H9 (cell line): ENCODE measurements around the gene NTF4. TPM values are rescaled to one million over a fixed set of nuclear protein-coding genes. Genes with fewer than 3 reads are reported as not detected.

ENCODE experiments used
- DNase-seq: peaks from one replicate; pipeline ENCODE4 v3.0.0-alpha.2; 2017
- H2AFZ ChIP-seq: one replicate; pipeline ENCODE4 v1.6.1; 2013; ENCODE audit warnings: mild to moderate bottlenecking, low read length, control low read depth, moderate library complexity
- H2AK5ac ChIP-seq: 2 replicates; pipeline ENCODE4 v1.6.1; 2013; ENCODE audit warnings: low read length, control low read depth, mixed read lengths; ENCODE audit not compliant: insufficient read length
- H2BK120ac ChIP-seq: one replicate; pipeline ENCODE4 v1.6.1; 2013; ENCODE audit warnings: low read depth, mild to moderate bottlenecking, low read length, control low read depth, inconsistent platforms; ENCODE audit not compliant: poor library complexity, severe bottlenecking
- H2BK12ac ChIP-seq: 2 replicates; pipeline ENCODE4 v1.6.1; 2013; ENCODE audit warnings: low read length, control low read depth, mixed read lengths, low read depth; ENCODE audit not compliant: insufficient read length
- H2BK15ac ChIP-seq: 2 replicates; pipeline ENCODE4 v1.6.1; 2013; ENCODE audit warnings: low read depth, low read length, control low read depth
- H2BK20ac ChIP-seq: one replicate; pipeline ENCODE4 v1.6.1; 2013; ENCODE audit warnings: low read depth, mild to moderate bottlenecking, low read length, control low read depth, inconsistent platforms; ENCODE audit not compliant: poor library complexity, severe bottlenecking
- H2BK5ac ChIP-seq: 2 replicates; pipeline ENCODE4 v1.6.1; 2013; ENCODE audit warnings: low read length, control low read depth, mixed read lengths; ENCODE audit not compliant: insufficient read length
- H3K14ac ChIP-seq: 2 replicates; pipeline ENCODE4 v1.6.1; 2013; ENCODE audit warnings: low read length, control low read depth; ENCODE audit not compliant: insufficient read depth
- H3K18ac ChIP-seq: 2 replicates; pipeline ENCODE4 v1.6.1; 2013; ENCODE audit warnings: low read depth, mild to moderate bottlenecking, mixed read lengths, low read length, control low read depth; ENCODE audit not compliant: insufficient read length
- H3K23ac ChIP-seq: 2 replicates; pipeline ENCODE4 v1.6.1; 2013; ENCODE audit warnings: low read length, control low read depth, mixed read lengths, low read depth; ENCODE audit not compliant: insufficient read length
- H3K23me2 ChIP-seq: 2 replicates; pipeline ENCODE4 v1.6.1; 2013; ENCODE audit warnings: low read depth, mild to moderate bottlenecking, mixed read lengths, low read length, control low read depth; ENCODE audit not compliant: insufficient read length, poor library complexity, severe bottlenecking
- H3K27ac ChIP-seq: 2 replicates; pipeline ENCODE4 v1.5.1; 2013; ENCODE audit warnings: low read length, control low read depth, mixed read lengths, low read depth; ENCODE audit not compliant: insufficient read length
- H3K27me3 ChIP-seq: 2 replicates; pipeline ENCODE4 v1.6.1; 2013; ENCODE audit warnings: low read length, control low read depth, inconsistent platforms; ENCODE audit not compliant: insufficient read depth
- H3K4ac ChIP-seq: 2 replicates; pipeline ENCODE4 v1.6.1; 2013; ENCODE audit warnings: low read depth, mild to moderate bottlenecking, control low read depth, inconsistent platforms, low read length, moderate library complexity
- H3K4me1 ChIP-seq: 2 replicates; pipeline ENCODE4 v1.6.1; 2013; ENCODE audit warnings: low read length, control low read depth, inconsistent platforms; ENCODE audit not compliant: insufficient read depth
- H3K4me2 ChIP-seq: 2 replicates; pipeline ENCODE4 v1.6.1; 2013; ENCODE audit warnings: low read length, control low read depth, mixed read lengths; ENCODE audit not compliant: insufficient read length, insufficient read depth
- H3K56ac ChIP-seq: 2 replicates; pipeline ENCODE4 v1.6.1; 2013; ENCODE audit warnings: low read depth, mild to moderate bottlenecking, mixed read lengths, low read length, control low read depth; ENCODE audit not compliant: insufficient read length
- H3K79me1 ChIP-seq: 2 replicates; pipeline ENCODE4 v1.6.1; 2013; ENCODE audit warnings: low read depth, mild to moderate bottlenecking, moderate library complexity, low read length, control low read depth, inconsistent platforms; ENCODE audit not compliant: insufficient read depth, poor library complexity, severe bottlenecking
- H3K79me2 ChIP-seq: 2 replicates; pipeline ENCODE4 v1.6.1; 2013; ENCODE audit warnings: low read length, control low read depth, inconsistent platforms; ENCODE audit not compliant: insufficient read depth
- H3K9ac ChIP-seq: 2 replicates; pipeline ENCODE4 v1.6.1; 2013; ENCODE audit warnings: low read length, control low read depth, mixed read lengths; ENCODE audit not compliant: insufficient read length; ENCODE audit errors: extremely low read depth
- H3K9me3 ChIP-seq: one replicate; pipeline ENCODE4 v1.6.1; 2013; ENCODE audit warnings: low read depth, low read length, inconsistent platforms; ENCODE audit not compliant: control insufficient read depth
- H3T11ph ChIP-seq: one replicate; pipeline ENCODE4 v1.6.1; 2013; ENCODE audit warnings: mild to moderate bottlenecking, low read length, control low read depth, inconsistent platforms
- H4K20me1 ChIP-seq: one replicate; pipeline ENCODE4 v1.6.1; 2013; ENCODE audit not compliant: control insufficient read depth, insufficient read length, insufficient read depth
- H4K5ac ChIP-seq: 2 replicates; pipeline ENCODE4 v1.6.1; 2013; ENCODE audit warnings: low read depth, mild to moderate bottlenecking, mixed read lengths, low read length, control low read depth; ENCODE audit not compliant: insufficient read length
- H4K8ac ChIP-seq: replicated peaks from 2 replicates; pipeline ENCODE4 v1.6.1; 2013; ENCODE audit warnings: low read length, control low read depth, mixed read lengths, low read depth; ENCODE audit not compliant: insufficient read length
- H4K91ac ChIP-seq: 2 replicates; pipeline ENCODE4 v1.6.1; 2013; ENCODE audit warnings: low read depth, mild to moderate bottlenecking, moderate library complexity, mixed read lengths, low read length, control low read depth; ENCODE audit not compliant: insufficient read length
- H3K27ac Mint-ChIP-seq, 3 experiments: 2 replicates in 2 of 3; 3 replicates in 1 of 3; pipeline ENCODE4 v1.8.0; 2020 to 2021; ENCODE audit warnings: mixed read lengths in 3 of 3, mild to moderate bottlenecking in 1 of 3, moderate library complexity in 1 of 3
- H3K27me3 Mint-ChIP-seq: 2 replicates; pipeline ENCODE4 v1.8.0; 2021; ENCODE audit warnings: low read depth, mild to moderate bottlenecking, moderate library complexity, mixed read lengths
- H3K36me3 Mint-ChIP-seq, 3 experiments: 2 replicates in 2 of 3; 3 replicates in 1 of 3; pipeline ENCODE4 v1.8.0; 2020 to 2021; ENCODE audit warnings: low read depth in 3 of 3, mixed read lengths in 3 of 3; ENCODE audit not compliant: insufficient read depth in 1 of 3
- H3K4me1 Mint-ChIP-seq, 2 experiments: 2 replicates each; pipeline ENCODE4 v1.8.0; 2020; ENCODE audit warnings: mixed read lengths in 2 of 2
- H3K4me3 Mint-ChIP-seq, 2 experiments: 2 replicates in 1 of 2; 3 replicates in 1 of 2; pipeline ENCODE4 v1.8.0; 2020 to 2021; ENCODE audit warnings: mild to moderate bottlenecking in 2 of 2, mixed read lengths in 2 of 2, moderate library complexity in 1 of 2
- H3K9me3 Mint-ChIP-seq, 2 experiments: 2 replicates in 1 of 2; 3 replicates in 1 of 2; pipeline ENCODE4 v1.8.0; 2020; ENCODE audit warnings: mild to moderate bottlenecking in 2 of 2, mixed read lengths in 2 of 2, moderate library complexity in 1 of 2
- CTCF ChIP-seq: fragments of 200-600 bp; sonication (generic); conservative IDR thresholded peaks from 3 replicates; pipeline ENCODE4 v1.8.0; 2021; ENCODE audit warnings: antibody characterized with exemption, mild to moderate bottlenecking
- WGBS: extraction: QIAGEN DNeasy Blood & Tissue Kit; methylation state at CpG from one replicate; pipeline ENCODE4 v1.1.7; 2013; ENCODE audit warnings: missing lambda C conversion rate, low lambda C conversion rate, mixed read lengths; ENCODE audit not compliant: insufficient read length; ENCODE audit errors: extremely low coverage; 5-methylcytosine and 5-hydroxymethylcytosine counted together
- total RNA-seq: library from RNA; stranded (reverse); gene quantifications from 2 replicates; pipeline ENCODE4 v1.2.1, GENCODE V29; 2021

NTF4 gene
- total RNA-seq, 1 experiment from 2014 or later = 2.1 TPM

GRCh38 chr19:49070416-49070815 is 5.8 kb upstream of the NTF4 start:
- no peak overlapping the region for H3K4me2 ChIP-seq
- no peak overlapping the region for H3K23ac ChIP-seq
- H2BK120ac ChIP-seq = no peak overlapping the region
- no peak overlapping the region for H3K27ac Mint-ChIP-seq
- H2BK15ac ChIP-seq = no peak overlapping the region
- H3K9me3 ChIP-seq = no peaks in the 10 kb centered on the region
- no peaks in the 10 kb centered on the region for H3K79me2 ChIP-seq
- peak overlapping the region in 1 of 2 experiments; percentile 18; a peak in 1 of 5 replicates for H3K4me3 Mint-ChIP-seq
- no peak overlapping the region for H2AK5ac ChIP-seq
- TF ChIP-seq CTCF = no peak
- H3K79me1 ChIP-seq = no peaks in the 10 kb centered on the region
- no peak overlapping the region for H3K14ac ChIP-seq
- H3K9ac ChIP-seq = no peak overlapping the region
- H2BK12ac ChIP-seq = no peak overlapping the region
- peaks cover 0 to 4% (median 3%) of the 10 kb centered on the region in 3 experiments; a peak in 3 of 7 replicates for H3K36me3 Mint-ChIP-seq
- peaks cover 2% of the 10 kb centered on the region; the same call in 1 of the 2 replicates for H3K4me1 ChIP-seq
- peaks cover 49% of the 10 kb centered on the region for H3K27me3 ChIP-seq
- H3T11ph ChIP-seq = no peak overlapping the region
- H3K27ac ChIP-seq = no peak overlapping the region
- peaks cover 9 to 18% of the 10 kb centered on the region in 2 experiments; a peak in 4 of 5 replicates for H3K9me3 Mint-ChIP-seq
- H3K4ac ChIP-seq = no peak overlapping the region
- no peaks in the 10 kb centered on the region for H4K20me1 ChIP-seq
- H3K27me3 Mint-ChIP-seq = peaks cover 93% of the 10 kb centered on the region
- H4K5ac ChIP-seq = no peak overlapping the region
- peaks cover 1% of the 10 kb centered on the region for H3K23me2 ChIP-seq
- H3K18ac ChIP-seq = no peak overlapping the region
- WGBS = no CpG with 5 or more reads among the region's 21 CpGs
- no peak overlapping the region for H4K91ac ChIP-seq
- no peak for DNase-seq
- no peak overlapping the region for H2BK20ac ChIP-seq
- no peak overlapping the region for H4K8ac ChIP-seq
- H3K56ac ChIP-seq = no peak overlapping the region
- peaks cover 21 to 48% of the 10 kb centered on the region in 2 experiments for H3K4me1 Mint-ChIP-seq
- no peak overlapping the region for H2AFZ ChIP-seq
- H2BK5ac ChIP-seq = no peak overlapping the region
